K562 (cell line): Measurements from ENCODE around the gene UBXN11. TPM values are rescaled to one million over a fixed set of nuclear protein-coding genes. Genes with fewer than 3 reads are reported as not detected.

Experiments
- DPF2 ChIP-seq: fragments of 450-650 bp; IDR thresholded peaks from 2 replicates; pipeline ENCODE4 v1.6.1; 2016
- HDAC8 ChIP-seq: fragments of 450-650 bp; IDR thresholded peaks from 2 replicates; pipeline ENCODE4 v1.6.1; 2016; ENCODE audit warnings: mild to moderate bottlenecking, missing genetic modification characterization, moderate library complexity, missing compliant biosample characterization
- HEY1 ChIP-seq: fragments of 250-450 bp; sonication (Bioruptor Pico); IDR thresholded peaks from 2 replicates; pipeline ENCODE4 v1.5.0; 2020; ENCODE audit warnings: mild to moderate bottlenecking, moderate library complexity, borderline replicate concordance
- KDM4B ChIP-seq, 2 experiments: fragments of 450-650 bp in 1 of 2; sonication (generic) in 1 of 2; IDR thresholded peaks; 2 replicates each; pipeline ENCODE4 v1.6.1; 2016 to 2017; ENCODE audit warnings: borderline replicate concordance in 2 of 2, antibody characterized with exemption in 1 of 2, low read depth in 1 of 2, mild to moderate bottlenecking in 1 of 2
- MYBL2 ChIP-seq, 2 experiments: fragments of 450-650 bp in 1 of 2; sonication (generic) in 1 of 2; formaldehyde crosslinking in 1 of 2; IDR thresholded peaks; 2 replicates each; pipeline versions ENCODE4 v1.6.1 to v1.8.1; 2017 to 2022; ENCODE audit warnings: borderline replicate concordance in 1 of 2, inconsistent platforms in 1 of 2, low read depth in 1 of 2, mild to moderate bottlenecking in 1 of 2, missing genetic modification reagents in 1 of 2, moderate library complexity in 1 of 2
- NFE2 ChIP-seq: IDR thresholded peaks from 2 replicates; pipeline ENCODE4 v1.6.1; 2014; ENCODE audit warnings: antibody characterized with exemption, low read depth
- NR4A1 ChIP-seq, 2 experiments: fragments of 250-450 bp in 1 of 2; fragments of 450-650 bp in 1 of 2; sonication (Bioruptor Pico) in 1 of 2; IDR thresholded peaks; 2 replicates each; pipeline versions ENCODE4 v1.4.0 to v1.6.1; 2016 to 2020; ENCODE audit warnings: mild to moderate bottlenecking in 2 of 2, missing compliant biosample characterization in 1 of 2, missing genetic modification characterization in 1 of 2, moderate library complexity in 1 of 2
- POU5F1 ChIP-seq: fragments of 150-350 bp; IDR thresholded peaks from 2 replicates; pipeline ENCODE4 v1.6.1; 2014; ENCODE audit warnings: borderline replicate concordance, low read length, low read depth, mild to moderate bottlenecking; ENCODE audit not compliant: partially characterized antibody
- THRA ChIP-seq: fragments of 450-650 bp; IDR thresholded peaks from 2 replicates; pipeline ENCODE4 v1.6.1; 2017; ENCODE audit warnings: mild to moderate bottlenecking, moderate library complexity
- ZBTB11 ChIP-seq, 3 experiments: fragments of 200-800 bp in 1 of 3; fragments of 250-450 bp in 1 of 3; fragments of 450-650 bp in 1 of 3; sonication (Bioruptor Pico) in 1 of 3; sonication (Bioruptor generic) in 1 of 3; formaldehyde crosslinking in 1 of 3; IDR thresholded peaks; 2 replicates each; pipeline versions ENCODE4 v1.6.1 to v1.8.0; 2016 to 2022; ENCODE audit warnings: mild to moderate bottlenecking in 2 of 3, missing genetic modification characterization in 2 of 3, missing compliant biosample characterization in 1 of 3, moderate library complexity in 1 of 3
- ZNF24 ChIP-seq: fragments of 450-650 bp; IDR thresholded peaks from 2 replicates; pipeline ENCODE4 v1.6.1; 2016
- polyA plus RNA-seq, 8 experiments: library from polyadenylated mRNA; depleted of rRNA in 4 of 8; stranded (reverse) in 5 of 8; unstranded in 3 of 8; fragments of >200 nt; fragmentation: Nextera tagmentation in 2 of 8; fragmentation: Illumina TruSeq in 1 of 8; extraction: Ambion mirVana in 2 of 8; extraction: Trizol in 1 of 8; gene quantifications; 2 replicates each; pipeline versions ENCODE4 v1.2.1 to v1.2.3, GENCODE V29; 2011 to 2014; ENCODE audit warnings: inconsistent platforms in 1 of 8, missing spikeins in 1 of 8
- total RNA-seq, 7 experiments: library from RNA; depleted of rRNA in 6 of 7; stranded (reverse); fragments of >200 nt in 6 of 7; fragmentation: Illumina TruSeq in 2 of 7; extraction: Trizol in 2 of 7; gene quantifications; 2 replicates each; pipeline versions ENCODE4 v1.2.1 to v1.2.3, GENCODE V29; 2011 to 2021; ENCODE audit warnings: low replicate concordance in 1 of 7
- TF ChIP-seq, protein P1 (sequence below): fragments of 250-450 bp; sonication (Bioruptor Pico); IDR thresholded peaks from 2 replicates; pipeline ENCODE4 v1.6.1; 2021; ENCODE audit warnings: mild to moderate bottlenecking

The UBXN11 gene
- total and polyA plus RNA-seq, 9 of the 15 experiments (the other 6 are each of a cell fraction or from before 2014, with no cell fraction given) = 0.48 to 34.3 (median 11.3) TPM

DNA sequence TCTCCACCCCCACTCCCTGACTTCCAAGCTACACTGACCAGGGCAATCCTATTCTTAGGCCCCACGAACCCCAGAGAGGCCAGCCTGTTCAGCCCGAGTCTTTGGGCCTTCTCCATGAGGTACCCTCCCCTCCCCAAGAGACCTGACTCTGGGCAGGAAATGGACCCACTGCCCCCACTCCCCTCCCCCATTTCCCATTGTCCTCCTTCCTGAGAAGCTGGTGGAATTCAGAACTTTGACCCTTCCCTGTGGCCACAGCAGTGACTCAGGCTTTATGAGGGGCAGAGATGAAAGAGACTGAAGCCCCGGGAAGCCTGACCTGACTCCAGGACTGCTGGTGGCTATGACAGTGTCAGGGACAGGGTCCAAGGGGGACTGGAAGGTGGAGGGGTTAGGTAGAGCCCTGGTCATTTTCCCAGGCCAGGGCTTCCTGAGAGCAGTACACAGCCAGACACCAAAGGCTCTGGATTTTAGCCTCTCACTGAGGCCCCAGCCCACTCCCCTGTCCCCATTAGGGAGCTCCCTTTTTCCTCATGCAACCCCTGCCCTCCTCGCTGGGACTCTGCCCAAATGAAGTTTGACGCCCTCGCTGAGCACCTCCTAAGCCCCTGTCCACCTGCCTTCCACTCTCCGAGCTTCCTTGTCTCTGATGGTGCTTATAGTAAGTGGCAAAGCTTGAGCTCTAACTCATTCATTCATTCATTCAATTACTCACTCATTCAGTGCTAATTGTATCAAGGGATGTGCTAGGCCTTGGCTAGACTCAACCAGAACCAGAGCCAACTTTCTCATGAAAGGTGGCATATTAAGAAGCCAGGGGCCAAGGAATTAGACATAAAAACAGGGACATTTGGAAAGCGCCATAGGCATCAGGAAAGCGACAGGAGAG, 44.5 kb upstream of the UBXN11 start (continued):
- TF ChIP-seq ZBTB11 (CRISPR knock-in tag; IDR thresholded peaks at IDR 0.05) (no peak), DPF2 (peak; percentile 33; the same call in 1 of the 2 replicates), MYBL2 (IDR thresholded peaks at IDR 0.05; ENCODE audit: low read depth) (no peak), MYBL2 (CRISPR knock-in tag; IDR thresholded peaks at IDR 0.05; ENCODE audit: borderline replicate concordance) (no peak), NR4A1 (CRISPR knock-in tag; IDR thresholded peaks at IDR 0.05) (no peak), NR4A1 (tag; IDR thresholded peaks at IDR 0.05) (no peak), HEY1 (CRISPR knock-in tag) (no peak), HDAC8 (tag) (no peak), THRA (no peak), NFE2 (peak; percentile 66), ZNF24 (peak; percentile 89), POU5F1 (no peak), KDM4B (IDR thresholded peaks at IDR 0.05; ENCODE audit: borderline replicate concordance in 2 of 2, low read depth in 1 of 2) (no peak)
- TF ChIP-seq, protein P1, sequence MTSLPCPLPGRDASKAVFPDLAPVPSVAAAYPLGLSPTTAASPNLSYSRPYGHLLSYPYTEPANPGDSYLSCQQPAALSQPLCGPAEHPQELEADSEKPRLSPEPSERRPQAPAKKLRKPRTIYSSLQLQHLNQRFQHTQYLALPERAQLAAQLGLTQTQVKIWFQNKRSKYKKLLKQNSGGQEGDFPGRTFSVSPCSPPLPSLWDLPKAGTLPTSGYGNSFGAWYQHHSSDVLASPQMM (CRISPR knock-in tag) = no peak
